Measurements from ENCODE around the gene DPF3.

DPF3 gene

DNA sequence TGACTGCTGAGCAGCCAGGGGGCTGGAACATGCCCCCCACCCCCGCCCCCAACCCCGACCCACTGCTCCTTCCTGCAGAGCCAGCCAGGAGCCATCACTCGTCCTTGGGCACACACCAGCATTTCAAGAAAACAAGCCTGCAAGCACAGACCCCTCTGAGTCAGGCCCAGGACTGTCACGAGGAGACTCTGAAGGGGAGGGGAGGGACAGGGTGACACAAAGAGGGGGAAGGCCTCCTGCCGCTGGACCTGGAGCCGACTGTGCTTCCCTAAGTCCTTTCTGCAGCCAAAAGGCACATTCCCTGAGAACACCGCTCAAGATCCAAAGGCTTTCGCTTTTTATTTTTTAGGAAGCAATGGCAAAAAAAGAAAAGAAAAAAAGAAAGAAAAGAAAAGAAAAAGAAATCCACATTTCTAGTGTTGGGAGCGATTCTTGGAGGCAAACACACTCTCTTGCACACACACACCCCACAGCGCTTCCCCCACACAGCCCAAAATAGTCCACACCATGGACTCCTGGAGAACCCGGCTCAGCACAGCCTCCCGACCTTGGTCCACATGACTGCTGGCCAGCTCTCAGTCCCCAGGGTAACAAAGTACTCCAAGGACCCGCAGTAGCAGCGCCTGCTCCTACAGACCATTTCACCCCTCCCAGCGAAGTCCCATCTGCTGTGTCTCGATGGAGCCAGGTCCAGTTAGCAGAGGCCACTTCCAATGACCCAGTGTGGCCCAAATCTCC lies 101.7 kb downstream of the DPF3 start:
- no peak for DNase-seq

- no peak for DNase-seq
Observed at GRCh38 chr14:72790887-72791566, 102.9 kb downstream of the DPF3 start.

DNA sequence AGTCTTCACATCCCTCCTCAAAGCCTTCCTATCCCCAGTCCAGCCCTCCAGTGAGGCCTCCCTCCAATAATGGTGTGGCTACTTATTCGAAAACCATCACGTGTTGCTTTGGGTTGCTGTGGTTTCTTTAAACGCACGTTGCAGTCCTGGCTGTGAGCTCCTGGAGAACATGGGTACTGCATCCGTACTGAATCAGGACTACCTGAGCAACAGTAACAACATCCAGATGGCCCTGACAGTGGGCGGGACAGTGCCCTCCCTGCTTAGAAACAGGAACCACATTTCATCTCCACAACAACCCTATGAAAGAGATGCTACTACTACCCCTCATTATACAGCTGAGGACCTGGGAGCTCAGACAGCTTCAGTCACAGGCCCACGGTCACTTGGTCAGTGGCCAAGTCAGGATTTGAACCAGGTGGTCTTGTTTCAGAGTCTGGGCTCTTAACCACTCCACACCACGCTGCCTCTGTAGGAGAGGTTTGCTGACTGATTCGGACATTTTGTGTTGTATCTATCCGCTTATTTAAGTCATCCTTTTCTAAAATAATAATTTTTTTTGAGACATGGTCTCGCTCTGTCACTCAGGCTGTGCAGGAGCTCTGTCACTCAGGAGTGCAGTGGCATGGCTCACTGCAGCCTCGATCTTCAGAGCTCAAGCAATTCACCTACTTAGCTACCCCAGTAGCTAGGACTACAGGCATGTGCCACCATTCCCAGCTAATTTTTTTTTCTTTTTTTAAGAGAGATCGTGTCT lies 104.8 kb downstream of the DPF3 start:
- no peak for DNase-seq

- no peak for DNase-seq
Observed at GRCh38 chr14:72788255-72788654, 105.6 kb downstream of the DPF3 start.

GRCh38 chr14:72787841-72788240 lies 106.1 kb downstream of the DPF3 start:
- DNase-seq = no peak

- DNase-seq = no peak
Observed at GRCh38 chr14:72786378-72787350, 107.2 kb downstream of the DPF3 start.

DNA sequence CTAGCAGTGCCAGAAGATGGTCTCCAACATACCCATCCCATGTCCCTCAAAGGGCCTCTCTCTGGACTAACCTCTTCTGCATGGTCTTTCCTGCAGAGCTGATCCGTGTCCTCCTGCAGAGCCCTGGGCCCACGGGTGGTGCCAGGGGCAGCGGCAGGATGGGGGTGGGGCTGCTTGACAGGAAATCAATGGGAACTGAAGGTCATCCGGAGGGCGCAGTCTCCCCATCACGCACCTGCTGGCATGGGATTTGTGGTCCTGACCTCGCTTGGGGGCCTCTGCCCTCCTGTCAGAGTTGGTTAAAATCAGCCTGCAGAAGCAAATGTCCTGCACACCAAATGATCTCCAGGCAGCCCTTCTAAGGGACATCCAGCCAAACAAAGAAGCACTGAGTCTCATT lies 110.2 kb downstream of the DPF3 start:
- DNase-seq = no peak

- DNase-seq = no peak
Observed at GRCh38 chr14:72782817-72783216, 111.1 kb downstream of the DPF3 start.

GRCh38 chr14:72781561-72782508 lies 112.1 kb downstream of the DPF3 start:
- no peak for DNase-seq

DNA sequence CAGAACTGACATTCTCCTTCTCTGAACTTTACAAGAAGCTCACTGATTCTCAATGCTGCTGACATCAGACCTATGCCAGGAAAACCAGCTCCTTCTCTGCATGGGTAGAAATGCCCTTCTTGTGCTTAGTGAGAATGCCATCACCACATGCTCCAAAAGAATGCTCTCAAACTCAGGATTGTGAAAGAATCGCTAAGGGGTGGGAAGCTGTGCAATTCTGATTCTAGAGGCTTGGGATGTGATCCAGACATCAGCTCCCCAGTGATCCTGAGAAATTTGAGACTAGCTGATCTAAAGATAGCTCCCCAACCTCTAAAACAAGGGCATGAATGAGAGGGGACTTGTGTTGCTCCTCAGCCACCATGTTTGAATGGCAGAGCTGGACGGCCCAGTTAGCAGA lies 113.2 kb downstream of the DPF3 start:
- no peak for DNase-seq

GRCh38 chr14:72779679-72780078 lies 114.2 kb downstream of the DPF3 start:
- DNase-seq = no peak

DNA sequence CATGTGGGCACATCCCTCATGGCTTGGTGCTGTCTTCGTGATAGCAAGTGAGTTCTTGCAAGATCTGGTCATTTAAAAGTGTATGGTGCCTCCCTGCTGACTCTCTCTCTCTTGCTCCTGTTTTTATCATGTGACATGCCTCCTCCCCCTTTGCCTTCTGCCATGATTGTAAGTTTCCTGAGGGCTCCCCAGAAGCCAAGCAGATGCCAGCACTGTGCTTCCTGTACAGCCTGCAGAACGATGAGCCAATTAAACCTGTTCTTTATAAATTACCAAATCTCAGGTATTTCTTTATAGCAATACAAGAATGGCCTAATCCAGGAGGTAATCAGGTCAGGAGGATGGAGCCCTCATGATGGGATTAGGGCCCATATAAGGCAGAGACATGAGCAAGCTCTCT lies 116.3 kb downstream of the DPF3 start:
- DNase-seq = no peak

- DNase-seq = no peak
Observed at GRCh38 chr14:72776701-72777261, 117.1 kb downstream of the DPF3 start.

DNA sequence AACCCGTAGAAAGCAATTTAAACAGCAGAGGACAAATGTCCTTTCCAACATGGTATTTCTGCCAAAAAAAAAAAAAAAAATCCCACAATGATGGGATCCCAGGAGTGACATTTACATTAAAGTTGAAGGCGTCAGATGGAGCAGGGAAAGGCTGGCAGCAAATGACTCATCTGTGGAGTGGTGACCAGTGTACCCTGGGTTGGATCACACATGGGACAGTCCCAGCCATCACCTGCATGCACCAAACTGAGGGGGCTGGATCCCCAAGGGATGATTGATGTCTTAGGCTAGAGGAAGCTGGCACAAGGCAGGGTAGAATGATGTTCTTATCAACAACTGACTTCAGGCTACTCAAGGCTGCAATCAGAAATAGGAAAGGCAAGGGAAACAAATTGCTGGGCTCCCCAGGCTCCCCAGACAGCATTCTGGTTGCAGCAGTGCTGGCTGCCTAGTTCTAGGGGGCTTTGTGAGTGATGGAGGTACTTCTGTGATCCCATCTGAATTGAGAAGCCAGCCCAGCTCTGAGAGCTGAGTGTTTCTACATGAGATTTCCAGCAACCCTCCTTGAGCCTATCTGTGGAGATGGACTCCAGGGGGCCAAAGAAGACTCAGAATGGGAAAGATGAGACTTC lies 117.9 kb downstream of the DPF3 start:
- DNase-seq = no peak

- no peak for DNase-seq
Observed at GRCh38 chr14:72774894-72775620, 118.8 kb downstream of the DPF3 start.

GRCh38 chr14:72774141-72774540 lies 119.8 kb downstream of the DPF3 start:
- DNase-seq = no peak

- DNase-seq = no peak
Observed at GRCh38 chr14:72771561-72771960, 122.3 kb downstream of the DPF3 start.

DNA sequence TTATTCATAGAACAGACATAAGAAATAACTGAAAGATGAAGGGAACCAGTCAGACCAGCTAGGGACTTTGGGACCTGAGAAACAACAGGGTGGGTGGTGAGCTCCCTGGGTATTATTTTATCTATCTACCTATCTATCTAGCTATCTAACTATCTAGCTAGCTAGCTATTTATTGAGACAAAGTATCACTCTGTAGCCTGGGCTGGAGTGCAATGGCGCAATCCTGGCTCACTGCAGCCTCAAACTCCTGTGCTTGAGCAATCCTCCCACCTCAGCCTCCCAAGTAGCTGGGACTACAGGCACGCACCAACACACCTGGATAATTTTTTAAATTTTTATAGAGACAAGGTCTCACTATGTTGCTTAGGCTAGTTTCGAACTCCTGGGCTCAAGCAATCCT lies 127.6 kb downstream of the DPF3 start:
- no peak for DNase-seq

DNA sequence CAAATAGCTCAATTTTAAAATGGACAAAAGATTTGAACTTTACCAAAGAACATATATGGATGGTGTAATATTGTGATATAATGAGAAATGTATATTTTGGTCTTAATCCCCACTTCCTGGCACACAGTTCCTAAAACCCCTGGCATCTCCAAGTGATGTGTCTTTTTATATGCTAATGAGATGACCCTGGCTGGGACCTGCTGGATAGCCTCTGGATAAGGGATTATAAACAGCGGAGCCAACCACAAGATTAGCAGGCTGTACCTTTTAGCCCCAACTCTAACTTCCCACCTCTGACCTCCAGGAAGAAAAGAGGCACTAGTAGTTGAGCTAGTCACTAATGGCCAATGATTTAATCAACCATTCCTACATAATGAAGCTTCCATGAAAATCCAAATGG lies 130.0 kb downstream of the DPF3 start:
- no peak for DNase-seq

- no peak for DNase-seq
Observed at GRCh38 chr14:72759670-72760069, 134.2 kb downstream of the DPF3 start.

Data from KG1 (cell line).